Endothelial cell (in vitro differentiated cells): ENCODE data around the gene UBL4A. TPM values are rescaled to one million over a fixed set of nuclear protein-coding genes. Genes with fewer than 3 reads are reported as not detected.

Source experiments
- DNase-seq: peaks from one replicate; pipeline ENCODE4 v3.0.0; 2021; ENCODE audit warnings: low spot score
- H3K27ac Mint-ChIP-seq: one replicate; pipeline ENCODE4 v1.8.0; 2021; ENCODE audit warnings: mixed read lengths, inconsistent platforms; ENCODE audit not compliant: unreplicated experiment
- H3K27me3 Mint-ChIP-seq: one replicate; pipeline ENCODE4 v1.8.0; 2021; ENCODE audit warnings: mild to moderate bottlenecking, moderate library complexity, mixed read lengths, inconsistent platforms; ENCODE audit not compliant: unreplicated experiment
- H3K36me3 Mint-ChIP-seq: one replicate; pipeline ENCODE4 v1.8.0; 2021; ENCODE audit warnings: mild to moderate bottlenecking, low read depth, mixed read lengths, inconsistent platforms; ENCODE audit not compliant: unreplicated experiment
- H3K4me1 Mint-ChIP-seq: one replicate; pipeline ENCODE4 v1.8.0; 2021; ENCODE audit warnings: mild to moderate bottlenecking, mixed read lengths, inconsistent platforms; ENCODE audit not compliant: unreplicated experiment
- H3K4me3 Mint-ChIP-seq: one replicate; pipeline ENCODE4 v1.8.0; 2021; ENCODE audit warnings: mild to moderate bottlenecking, mixed read lengths, inconsistent platforms; ENCODE audit not compliant: unreplicated experiment
- H3K9me3 Mint-ChIP-seq: one replicate; pipeline ENCODE4 v1.8.0; 2021; ENCODE audit warnings: mixed read lengths, inconsistent platforms; ENCODE audit not compliant: unreplicated experiment
- CTCF ChIP-seq: fragments of 200-600 bp; sonication (generic); IDR thresholded peaks from one replicate; pipeline ENCODE4 v1.5.0; 2021; ENCODE audit warnings: antibody characterized with exemption; ENCODE audit not compliant: unreplicated experiment
- total RNA-seq: library from RNA; stranded (reverse); fragmentation: NEBNext Ultra II Directional; extraction: Animal tissue kit (Norgen Biotek cat#: 25700); gene quantifications from one replicate; pipeline ENCODE4 v1.2.1, GENCODE V29; 2021; ENCODE audit not compliant: unreplicated experiment

Gene UBL4A
- total RNA-seq, 1 donor from 2014 or later = 16.8 TPM

- no peak overlapping the region for H3K27ac Mint-ChIP-seq
- TF ChIP-seq CTCF = no peak
- H3K9me3 Mint-ChIP-seq = no peaks in the 10 kb centered on the region
These were observed 3.6 kb upstream of the UBL4A start for GRCh38 chrX:154490021-154490413.

GRCh38 chrX:154489182-154489581, 2.8 kb upstream of the UBL4A start:
- DNase-seq = no peak
- Mint-ChIP-seq H3K36me3 (peaks cover 4% of the 10 kb centered on the region), H3K27ac (no peak overlapping the region), H3K27me3 (peaks cover 2% of the 10 kb centered on the region), H3K4me1 (peaks cover 2% of the 10 kb centered on the region), H3K4me3 (peak overlapping the region; percentile 88), H3K9me3 (no peaks in the 10 kb centered on the region)
- no peak for TF ChIP-seq CTCF

More at GRCh38 chrX:154490021-154490413, 3.6 kb upstream of the UBL4A start:
- no peak for DNase-seq
- H3K4me1 Mint-ChIP-seq = peaks cover 2% of the 10 kb centered on the region
- peak overlapping the region; percentile 88 for H3K4me3 Mint-ChIP-seq
- H3K36me3 Mint-ChIP-seq = peaks cover 4% of the 10 kb centered on the region
- H3K27me3 Mint-ChIP-seq = peaks cover 4% of the 10 kb centered on the region

GRCh38 chrX:154488336-154489075, 2.1 kb upstream of the UBL4A start:
- no peak overlapping the region for H3K27ac Mint-ChIP-seq
- no peak for DNase-seq
- peaks cover 4% of the 10 kb centered on the region for H3K36me3 Mint-ChIP-seq
- no peak for TF ChIP-seq CTCF
- H3K4me1 Mint-ChIP-seq = peaks cover 4% of the 10 kb centered on the region
- no peaks in the 10 kb centered on the region for H3K9me3 Mint-ChIP-seq
- peaks cover 2% of the 10 kb centered on the region for H3K27me3 Mint-ChIP-seq
- H3K4me3 Mint-ChIP-seq = no peak overlapping the region

GRCh38 chrX:154487518-154488290, 1.3 kb upstream of the UBL4A start:
- TF ChIP-seq CTCF = no peak
- H3K9me3 Mint-ChIP-seq = no peaks in the 10 kb centered on the region
- peaks cover 7% of the 10 kb centered on the region for H3K4me1 Mint-ChIP-seq
- no peak overlapping the region for H3K27ac Mint-ChIP-seq
- H3K36me3 Mint-ChIP-seq = peaks cover 4% of the 10 kb centered on the region
- no peak for DNase-seq
- H3K4me3 Mint-ChIP-seq = no peak overlapping the region
- H3K27me3 Mint-ChIP-seq = peaks cover 2% of the 10 kb centered on the region

GRCh38 chrX:154486052-154486395, 391 bp downstream of the UBL4A start:
- H3K27ac Mint-ChIP-seq = no peak overlapping the region
- H3K36me3 Mint-ChIP-seq = peaks cover 4% of the 10 kb centered on the region
- TF ChIP-seq CTCF = no peak
- H3K4me3 Mint-ChIP-seq = no peak overlapping the region
- peaks cover 2% of the 10 kb centered on the region for H3K27me3 Mint-ChIP-seq
- H3K4me1 Mint-ChIP-seq = peaks cover 7% of the 10 kb centered on the region
- DNase-seq = no peak
- H3K9me3 Mint-ChIP-seq = no peaks in the 10 kb centered on the region
